Liver (tissue), 9 donors: ENCODE data around the gene NPPB. TPM values are rescaled to one million over a fixed set of nuclear protein-coding genes. Genes with fewer than 3 reads are reported as not detected.

ENCODE experiments used
- DNase-seq: peaks from one replicate; pipeline ENCODE4 v3.0.0-alpha.2; 2017; ENCODE audit warnings: low spot score
- H3K27ac ChIP-seq, 2 donors: one replicate each; pipeline ENCODE4 v1.7.0; 2013; ENCODE audit warnings: inconsistent platforms in 2 of 2, low read length in 2 of 2, control low read depth in 1 of 2, low read depth in 1 of 2, mild to moderate bottlenecking in 1 of 2
- H3K27me3 ChIP-seq, 4 donors: one replicate each; pipeline versions ENCODE4 v1.6.1 to v1.7.0; 2013; ENCODE audit warnings: low read length in 3 of 4, inconsistent platforms in 1 of 4, mild to moderate bottlenecking in 1 of 4, moderate library complexity in 1 of 4; ENCODE audit not compliant: control insufficient read depth in 4 of 4, insufficient read depth in 4 of 4
- H3K36me3 ChIP-seq, 4 donors: one replicate each; pipeline versions ENCODE4 v1.6.1 to v1.7.0; 2013; ENCODE audit warnings: low read length in 3 of 4, mild to moderate bottlenecking in 3 of 4, low read depth in 1 of 4, moderate library complexity in 1 of 4; ENCODE audit not compliant: control insufficient read depth in 4 of 4, insufficient read depth in 3 of 4
- H3K4me1 ChIP-seq, 4 donors: one replicate each; pipeline versions ENCODE4 v1.6.1 to v1.7.0; 2013; ENCODE audit warnings: low read length in 3 of 4, mild to moderate bottlenecking in 3 of 4, moderate library complexity in 1 of 4; ENCODE audit not compliant: control insufficient read depth in 4 of 4, insufficient read depth in 4 of 4
- H3K4me3 ChIP-seq, 3 donors: one replicate each; pipeline versions ENCODE4 v1.6.1 to v1.7.0; 2013; ENCODE audit warnings: low read length in 3 of 3, control low read depth in 1 of 3, low read depth in 1 of 3, mild to moderate bottlenecking in 1 of 3
- H3K9ac ChIP-seq, 2 donors: one replicate each; pipeline ENCODE4 v1.7.0; 2013; ENCODE audit warnings: low read length in 2 of 2, mild to moderate bottlenecking in 2 of 2, moderate library complexity in 2 of 2, control low read depth in 1 of 2, low read depth in 1 of 2
- H3K9me3 ChIP-seq, 4 donors: one replicate each; pipeline versions ENCODE4 v1.6.1 to v1.7.0; 2013; ENCODE audit warnings: low read length in 3 of 4; ENCODE audit not compliant: control insufficient read depth in 4 of 4
- ATF3 ChIP-seq: IDR thresholded peaks from 2 replicates; pipeline ENCODE4 v1.6.1; 2016; ENCODE audit warnings: antibody characterized with exemption
- CTCF ChIP-seq: fragments of 150-350 bp; IDR thresholded peaks from 2 replicates; pipeline ENCODE4 v1.5.1; 2017; ENCODE audit warnings: improper control_type of control experiment, low read depth, low read length; ENCODE audit not compliant: missing input control
- EGR1 ChIP-seq, 2 donors: IDR thresholded peaks; 2 replicates each; pipeline ENCODE4 v1.6.1; 2016 to 2018; ENCODE audit warnings: antibody characterized with exemption in 2 of 2, low read depth in 2 of 2
- FOXA1 ChIP-seq: IDR thresholded peaks from 2 replicates; pipeline ENCODE4 v1.6.1; 2016; ENCODE audit warnings: antibody characterized with exemption
- FOXA2 ChIP-seq: IDR thresholded peaks from 2 replicates; pipeline ENCODE4 v1.6.1; 2016; ENCODE audit warnings: antibody characterized with exemption
- GABPA ChIP-seq, 2 donors: IDR thresholded peaks in 1 of 2; conservative IDR thresholded peaks in 1 of 2; 2 replicates each; pipeline ENCODE4 v1.6.1; 2016; ENCODE audit warnings: antibody characterized with exemption in 2 of 2, mild to moderate bottlenecking in 1 of 2, moderate library complexity in 1 of 2
- HNF4A ChIP-seq, 2 donors: conservative IDR thresholded peaks; 2 replicates each; pipeline ENCODE4 v1.6.1; 2016; ENCODE audit warnings: antibody characterized with exemption in 2 of 2, mild to moderate bottlenecking in 2 of 2
- HNF4G ChIP-seq: IDR thresholded peaks from 2 replicates; pipeline ENCODE4 v1.6.1; 2016; ENCODE audit warnings: antibody characterized with exemption
- JUND ChIP-seq, 2 donors: IDR thresholded peaks; 2 replicates each; pipeline ENCODE4 v1.6.1; 2016; ENCODE audit warnings: antibody characterized with exemption in 2 of 2
- MAX ChIP-seq: IDR thresholded peaks from 2 replicates; pipeline ENCODE4 v1.6.1; 2016; ENCODE audit warnings: antibody characterized with exemption
- NR2F2 ChIP-seq: IDR thresholded peaks from 2 replicates; pipeline ENCODE4 v1.6.1; 2016; ENCODE audit warnings: antibody characterized with exemption
- RAD21 ChIP-seq, 2 donors: IDR thresholded peaks; 2 replicates each; pipeline ENCODE4 v1.6.1; 2016; ENCODE audit warnings: antibody characterized with exemption in 2 of 2, mild to moderate bottlenecking in 2 of 2
- REST ChIP-seq: IDR thresholded peaks from 2 replicates; pipeline ENCODE4 v1.6.1; 2016; ENCODE audit warnings: antibody characterized with exemption, mild to moderate bottlenecking
- RXRA ChIP-seq, 2 donors: IDR thresholded peaks; 2 replicates each; pipeline ENCODE4 v1.6.1; 2017 to 2018; ENCODE audit warnings: antibody characterized with exemption in 2 of 2, mild to moderate bottlenecking in 1 of 2
- SP1 ChIP-seq: IDR thresholded peaks from 2 replicates; pipeline ENCODE4 v1.6.1; 2018; ENCODE audit warnings: antibody characterized with exemption, mild to moderate bottlenecking
- TAF1 ChIP-seq: conservative IDR thresholded peaks from 2 replicates; pipeline ENCODE4 v1.6.1; 2016; ENCODE audit warnings: antibody characterized with exemption, mild to moderate bottlenecking
- YY1 ChIP-seq: IDR thresholded peaks from 2 replicates; pipeline ENCODE4 v1.6.1; 2016; ENCODE audit warnings: antibody characterized with exemption, mild to moderate bottlenecking
- ZBTB33 ChIP-seq: IDR thresholded peaks from 2 replicates; pipeline ENCODE4 v1.6.1; 2016; ENCODE audit warnings: antibody characterized with exemption
- WGBS: extraction: QIAGEN DNeasy Blood & Tissue Kit; methylation state at CpG from one replicate; pipeline ENCODE4 v1.1.7; 2013; 5-methylcytosine and 5-hydroxymethylcytosine counted together
- polyA plus RNA-seq, 2 donors: library from polyadenylated mRNA; stranded (reverse) in 1 of 2; unstranded in 1 of 2; fragments of 200-250 nt in 1 of 2; fragments of >200 nt in 1 of 2; fragmentation: Nextera tagmentation in 1 of 2; extraction: Ambion mirVana in 1 of 2; gene quantifications; one replicate each; pipeline versions ENCODE4 v1.2.1 to v1.2.3, GENCODE V29; 2013 to 2015
- total RNA-seq, 2 donors: library from RNA; depleted of rRNA; stranded (reverse); fragments of >200 nt; gene quantifications; one replicate each; pipeline ENCODE4 v1.2.3, GENCODE V29; 2014
- donor health status: healthy.
- donor health status: healthy.
- donor health status: healthy.
- donor health status: healthy.
- donor health status: healthy.

Gene NPPB
- total and polyA plus RNA-seq, 4 donors, result not detected

GRCh38 chr1:11879311-11880180 lies 20.8 kb upstream of the NPPB start:
- Histone ChIP-seq H3K4me3 (no peak overlapping the region), H3K27me3 (no peaks in the 10 kb centered on the region), H3K9ac (no peak overlapping the region), H3K27ac (no peak overlapping the region), H3K4me1 (peaks cover 0 to 3% (median 0%) of the 10 kb centered on the region in 4 donors), H3K36me3 (no peaks in the 10 kb centered on the region), H3K9me3 (no peaks in the 10 kb centered on the region)
- DNase-seq, result no peak
- TF ChIP-seq REST, result no peak
- TF ChIP-seq HNF4G, result no peak
- TF ChIP-seq ATF3, result no peak
- no peak for TF ChIP-seq SP1
- TF ChIP-seq FOXA2, result no peak
- TF ChIP-seq JUND (IDR thresholded peaks at IDR 0.05), result no peak
- no peak for TF ChIP-seq GABPA (IDR thresholded peaks at IDR 0.05 in 1 of 2, conservative IDR thresholded peaks at IDR 0.05 in 1 of 2)
- TF ChIP-seq EGR1 (IDR thresholded peaks at IDR 0.05; ENCODE audit: low read depth in 2 of 2), result no peak
- no peak for TF ChIP-seq MAX
- no peak for TF ChIP-seq ZBTB33
- TF ChIP-seq YY1, result no peak
- TF ChIP-seq HNF4A (conservative IDR thresholded peaks at IDR 0.05), result no peak
- no peak for TF ChIP-seq TAF1
- no peak for TF ChIP-seq CTCF
- no peak for TF ChIP-seq FOXA1
- no peak for TF ChIP-seq NR2F2
- no peak for TF ChIP-seq RAD21 (IDR thresholded peaks at IDR 0.05)
- TF ChIP-seq RXRA (IDR thresholded peaks at IDR 0.05), result no peak
- 90% methylated on average over 28 of the region's 28 CpGs for WGBS
